Ishikawa (cell line): ENCODE results near the gene DCC.

ENCODE experiments used
- CREB1 ChIP-seq: IDR thresholded peaks from 2 replicates; pipeline ENCODE4 v1.6.1; 2012; ENCODE audit warnings: low read depth
- EGR1 ChIP-seq: IDR thresholded peaks from 2 replicates; pipeline ENCODE4 v1.6.1; 2012
- EP300 ChIP-seq: IDR thresholded peaks from 2 replicates; pipeline ENCODE4 v1.6.1; 2012; ENCODE audit warnings: borderline replicate concordance
- USF1 ChIP-seq: IDR thresholded peaks from 2 replicates; pipeline ENCODE4 v1.6.1; 2012
- YY1 ChIP-seq: IDR thresholded peaks from 2 replicates; pipeline ENCODE4 v1.6.1; 2012; ENCODE audit warnings: low read depth
- TF ChIP-seq, protein P1 (sequence below): IDR thresholded peaks from 2 replicates; pipeline ENCODE4 v1.6.1; 2012

DNA sequence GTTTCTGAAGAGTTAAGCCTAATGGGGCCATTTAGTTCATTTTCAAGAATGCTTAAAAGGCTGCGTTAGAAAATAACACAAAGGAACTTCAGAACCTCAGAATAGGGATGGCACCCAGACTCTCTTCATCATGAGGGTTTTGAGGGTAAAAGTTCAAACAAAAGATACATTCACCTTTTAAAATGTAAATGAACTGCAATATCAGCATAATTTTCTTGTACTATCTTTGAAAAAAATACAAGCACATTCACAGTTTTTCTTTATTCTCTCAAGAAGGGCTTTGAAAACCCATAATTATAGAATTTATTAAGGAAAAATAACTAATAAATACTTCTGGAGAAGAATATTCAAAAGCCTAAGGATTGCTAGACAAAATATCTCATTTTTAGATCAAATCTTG is 791.0 kb downstream of the DCC start:
- TF ChIP-seq CREB1 (no peak), USF1 (no peak), YY1 (no peak), EP300 (no peak), EGR1 (no peak)
- TF ChIP-seq, protein P1, sequence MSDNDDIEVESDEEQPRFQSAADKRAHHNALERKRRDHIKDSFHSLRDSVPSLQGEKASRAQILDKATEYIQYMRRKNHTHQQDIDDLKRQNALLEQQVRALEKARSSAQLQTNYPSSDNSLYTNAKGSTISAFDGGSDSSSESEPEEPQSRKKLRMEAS = no peak
